HL-60/S4 treated with phorbol 12-myristate 13-acetate at 8.2 ng/mL for 4 days and 3 days (cell line): Measurements from ENCODE around the gene CD9.

Experiments
- in situ Hi-C: fragments of 300-500 bp; cut with MboI; formaldehyde crosslinking; loops from 2 replicates; pipeline ENCODE4 v1.15.0; 2022; ENCODE audit warnings: low sequenced_read_pairs

Gene CD9

GRCh38 chr12:6200256-6201212, at the start of gene CD9:
Gene CD9 (plus strand): TSS chr12:6200400. CDS start chr12:6200500, 100 bp downstream.
- in situ Hi-C loops: no loop called here

GRCh38 chr12:6154730-6155459, 45.3 kb upstream of the CD9 start:
- in situ Hi-C loops: no loop called here

GRCh38 chr12:6157482-6157881, 42.7 kb upstream of the CD9 start:
- in situ Hi-C loops: no loop called here

- in situ Hi-C loops: no loop called here
Observed at GRCh38 chr12:6158255-6158654, 41.9 kb upstream of the CD9 start.

- in situ Hi-C loops: no loop called here
Observed at GRCh38 chr12:6158749-6159148, 41.5 kb upstream of the CD9 start.

- in situ Hi-C loops: loop anchor here (10.0 kb wide), 1 partner anchor 95 kb away; no protein-coding TSS in a partner anchor
Observed at GRCh38 chr12:6159166-6160011, 40.8 kb upstream of the CD9 start.

- in situ Hi-C loops: loop anchor here (10.0 kb wide), 1 partner anchor 95 kb away; no protein-coding TSS in a partner anchor
Observed at GRCh38 chr12:6160049-6160649, 40.1 kb upstream of the CD9 start.

- in situ Hi-C loops: loop anchor here (10.0 kb wide), 1 partner anchor 97 kb away; no protein-coding TSS in a partner anchor
Observed at GRCh38 chr12:6161124-6161882, 38.9 kb upstream of the CD9 start.

GRCh38 chr12:6163416-6164060, 36.7 kb upstream of the CD9 start:
- in situ Hi-C loops: loop anchor here (10.0 kb wide), 1 partner anchor 99 kb away; no protein-coding TSS in a partner anchor

GRCh38 chr12:6165395-6165794, 34.8 kb upstream of the CD9 start:
- in situ Hi-C loops: loop anchor here (10.0 kb wide), 1 partner anchor 101 kb away; no protein-coding TSS in a partner anchor

GRCh38 chr12:6166808-6167207, 33.4 kb upstream of the CD9 start:
- in situ Hi-C loops: loop anchor here (10.0 kb wide), 1 partner anchor 102 kb away; no protein-coding TSS in a partner anchor

GRCh38 chr12:6167327-6168280, 32.6 kb upstream of the CD9 start:
- in situ Hi-C loops: loop anchor here (10.0 kb wide), 1 partner anchor 103 kb away; no protein-coding TSS in a partner anchor

- in situ Hi-C loops: no loop called here
Observed at GRCh38 chr12:6171409-6172015, 28.7 kb upstream of the CD9 start.

- in situ Hi-C loops: no loop called here
Observed at GRCh38 chr12:6172086-6172485, 28.1 kb upstream of the CD9 start.

- in situ Hi-C loops: no loop called here
Observed at GRCh38 chr12:6172862-6173261, 27.3 kb upstream of the CD9 start.

- in situ Hi-C loops: no loop called here
Observed at GRCh38 chr12:6177642-6178358, 22.4 kb upstream of the CD9 start.
